T-helper 1 cell treated with Interleukin-12 subunit alpha and Interleukin-12 subunit beta and Interleukin-4 antibody, amounts not matched to agents 30 μg/mL and 1 μg/mL, for 36 hours (primary cell): ENCODE results near the gene S100A9.

Experiments used
- H3K27ac Mint-ChIP-seq: one replicate; pipeline ENCODE4 v1.8.0; 2021; ENCODE audit warnings: mild to moderate bottlenecking, mixed read lengths
- H3K27me3 Mint-ChIP-seq: one replicate; pipeline ENCODE4 v1.8.0; 2021; ENCODE audit warnings: low read depth, mixed read lengths
- H3K36me3 Mint-ChIP-seq: one replicate; pipeline ENCODE4 v1.8.0; 2021; ENCODE audit warnings: low read depth, mixed read lengths
- H3K4me1 Mint-ChIP-seq: one replicate; pipeline ENCODE4 v1.8.0; 2021; ENCODE audit warnings: low read depth, mixed read lengths
- H3K4me3 Mint-ChIP-seq: one replicate; pipeline ENCODE4 v1.8.0; 2021; ENCODE audit warnings: mild to moderate bottlenecking, moderate library complexity, mixed read lengths
- H3K9me3 Mint-ChIP-seq: one replicate; pipeline ENCODE4 v1.8.0; 2021; ENCODE audit warnings: mixed read lengths

S100A9 gene

GRCh38 chr1:153380711-153381110, 23.1 kb downstream of the S100A9 start:
- Mint-ChIP-seq H3K27ac (no peak overlapping the region), H3K4me1 (no peaks in the 10 kb centered on the region), H3K4me3 (no peak overlapping the region), H3K27me3 (peaks cover 48% of the 10 kb centered on the region), H3K36me3 (no peaks in the 10 kb centered on the region), H3K9me3 (peaks cover 16% of the 10 kb centered on the region)

DNA sequence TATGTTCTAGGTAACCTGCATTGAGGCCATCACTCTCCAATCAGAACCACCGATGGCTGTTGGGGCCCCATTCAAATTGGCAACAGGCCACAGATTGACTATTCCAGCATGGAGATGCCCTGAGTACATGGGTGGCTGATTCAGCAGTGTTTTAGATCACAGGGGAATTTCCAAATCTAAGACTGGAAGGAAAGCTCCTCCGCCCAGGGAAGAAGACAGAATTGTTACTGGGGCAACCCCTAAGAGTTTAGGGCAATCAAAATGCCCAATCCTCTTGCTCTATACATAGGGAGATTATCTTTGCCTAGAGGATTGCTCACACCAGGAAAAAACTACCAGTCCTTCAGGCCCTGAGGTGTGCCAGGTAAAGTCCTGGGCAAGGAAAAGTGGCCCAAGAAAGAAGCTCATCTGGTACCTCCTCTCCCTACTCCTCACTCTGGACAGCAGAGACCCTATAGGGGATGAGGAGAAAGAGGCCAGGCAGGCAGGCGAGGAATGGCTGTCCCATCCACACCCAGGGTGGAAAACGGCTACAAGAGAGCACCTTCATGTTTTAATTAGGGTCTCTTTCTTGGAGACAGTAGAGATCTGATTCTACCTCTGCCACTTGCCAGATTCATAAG, 27.4 kb downstream of the S100A9 start:
- Mint-ChIP-seq H3K9me3 (peaks cover 16% of the 10 kb centered on the region), H3K27me3 (peaks cover 30% of the 10 kb centered on the region), H3K4me1 (peaks cover 9% of the 10 kb centered on the region), H3K27ac (no peak overlapping the region), H3K4me3 (no peak overlapping the region), H3K36me3 (no peaks in the 10 kb centered on the region)

- Mint-ChIP-seq H3K4me1 (peaks cover 9% of the 10 kb centered on the region), H3K4me3 (no peak overlapping the region), H3K27me3 (peaks cover 26% of the 10 kb centered on the region), H3K27ac (peak overlapping the region; percentile 2), H3K36me3 (no peaks in the 10 kb centered on the region), H3K9me3 (peaks cover 11% of the 10 kb centered on the region)
These were observed 28.8 kb downstream of the S100A9 start for GRCh38 chr1:153386500-153386901.

DNA sequence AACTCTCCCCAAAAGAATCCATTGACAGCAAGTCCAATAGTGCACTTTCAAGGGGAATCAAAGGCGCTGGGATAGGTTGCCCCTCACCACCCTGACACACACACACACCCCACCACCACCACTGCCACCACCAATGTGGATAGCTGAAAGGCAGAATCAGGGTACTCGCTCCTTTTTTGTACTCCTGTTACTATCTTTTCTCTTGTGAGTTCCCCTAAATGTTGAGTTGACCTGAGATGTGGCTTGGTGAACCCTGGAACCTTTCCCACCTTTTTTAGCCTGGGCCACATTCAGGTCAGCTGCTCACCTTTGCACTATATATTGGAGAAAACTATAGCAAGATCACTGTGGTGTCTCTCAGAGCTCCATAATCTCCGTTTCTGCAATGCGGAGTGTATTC, 29.3 kb downstream of the S100A9 start:
- Mint-ChIP-seq H3K9me3 (peaks cover 6% of the 10 kb centered on the region), H3K36me3 (no peaks in the 10 kb centered on the region), H3K4me1 (peaks cover 9% of the 10 kb centered on the region), H3K27ac (no peak overlapping the region), H3K27me3 (peaks cover 23% of the 10 kb centered on the region), H3K4me3 (no peak overlapping the region)

DNA sequence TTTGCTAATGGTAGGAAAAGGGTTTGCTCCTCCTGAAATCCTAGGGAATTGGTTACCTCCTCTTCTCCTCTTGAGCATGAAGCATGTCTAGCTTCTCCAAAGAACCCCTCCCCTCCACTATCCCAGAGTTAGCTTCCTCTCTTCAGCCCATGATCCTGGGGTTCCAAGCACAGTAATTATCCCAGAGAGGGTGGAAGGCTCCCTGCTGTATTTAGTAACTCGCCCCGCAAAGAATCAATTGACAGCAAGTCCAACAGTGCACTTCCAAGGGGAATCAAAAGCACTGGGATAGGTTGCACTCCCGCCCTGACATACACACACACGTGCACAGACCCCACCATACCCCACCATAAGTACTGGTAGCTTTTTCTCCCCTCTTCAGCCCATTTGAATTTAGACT, 30.1 kb downstream of the S100A9 start:
- Mint-ChIP-seq H3K9me3 (no peaks in the 10 kb centered on the region), H3K27ac (no peak overlapping the region), H3K36me3 (no peaks in the 10 kb centered on the region), H3K4me3 (no peak overlapping the region), H3K4me1 (peaks cover 9% of the 10 kb centered on the region), H3K27me3 (peaks cover 15% of the 10 kb centered on the region)

DNA sequence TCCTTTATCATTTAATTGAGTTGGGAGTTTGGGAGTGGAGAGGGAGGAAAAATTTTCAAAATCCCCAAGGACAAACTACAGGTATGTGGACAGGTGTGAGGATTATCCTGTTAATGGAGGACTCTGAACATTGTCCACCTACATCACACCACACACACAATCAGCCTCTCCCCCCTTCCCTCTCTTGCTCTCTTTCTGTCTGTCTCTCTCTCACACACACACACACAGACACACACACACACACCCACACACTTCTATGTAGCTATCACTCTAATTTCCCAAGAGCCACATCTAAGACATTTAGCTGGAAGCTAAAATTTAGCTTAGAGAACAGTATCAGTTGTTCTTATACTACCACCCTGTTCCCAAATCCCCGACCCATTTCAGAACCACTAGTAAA, 31.7 kb downstream of the S100A9 start:
- no peak overlapping the region for H3K27ac Mint-ChIP-seq
- peaks cover 9% of the 10 kb centered on the region for H3K4me1 Mint-ChIP-seq
- no peak overlapping the region for H3K4me3 Mint-ChIP-seq
- no peaks in the 10 kb centered on the region for H3K36me3 Mint-ChIP-seq
- H3K27me3 Mint-ChIP-seq, result peaks cover 11% of the 10 kb centered on the region
- H3K9me3 Mint-ChIP-seq, result no peaks in the 10 kb centered on the region

DNA sequence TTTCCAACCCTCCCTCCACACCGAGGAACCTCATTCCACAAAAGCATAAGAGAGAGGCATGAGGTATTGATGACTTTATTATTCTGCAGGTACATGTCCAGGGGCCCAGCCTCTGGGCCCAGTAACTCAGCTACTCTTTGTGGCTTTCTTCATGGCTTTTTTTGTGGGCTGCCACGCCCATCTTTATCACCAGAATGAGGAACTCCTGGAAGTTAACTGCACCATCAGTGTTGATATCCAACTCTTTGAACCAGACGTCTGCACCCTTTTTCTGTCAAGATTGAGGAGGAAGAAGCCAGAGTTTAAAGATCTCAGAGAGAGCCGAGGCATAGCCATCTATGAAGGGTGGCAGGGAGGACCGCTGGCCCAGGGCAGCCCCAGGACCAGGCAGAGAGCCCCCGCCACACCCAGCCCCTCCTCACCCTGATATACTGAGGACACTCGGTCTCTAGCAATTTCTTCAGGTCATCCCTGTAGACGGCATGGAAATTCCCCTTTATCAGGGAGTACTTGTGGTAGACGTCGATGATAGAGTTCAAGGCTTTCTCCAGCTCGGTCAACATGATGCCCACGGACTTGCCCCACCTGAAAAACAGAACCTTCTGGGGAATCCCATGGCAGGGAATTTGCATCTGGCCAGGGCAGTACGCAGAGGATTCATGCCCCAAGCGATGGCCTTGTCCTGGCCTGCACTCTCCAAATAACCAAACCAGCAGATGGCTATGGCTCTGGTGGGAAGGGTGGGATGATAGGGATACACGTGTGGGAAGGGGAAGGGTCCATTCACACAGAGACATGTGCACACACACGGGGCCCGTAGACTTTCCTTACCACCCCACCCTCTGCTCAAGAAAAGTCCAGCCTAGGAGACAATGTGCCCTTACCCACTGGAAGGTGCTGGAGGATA, 32.6 kb downstream of the S100A9 start:
- no peaks in the 10 kb centered on the region for H3K9me3 Mint-ChIP-seq
- H3K4me3 Mint-ChIP-seq, result no peak overlapping the region
- H3K27ac Mint-ChIP-seq, result no peak overlapping the region
- H3K36me3 Mint-ChIP-seq, result no peaks in the 10 kb centered on the region
- H3K4me1 Mint-ChIP-seq, result peaks cover 9% of the 10 kb centered on the region
- peaks cover 13% of the 10 kb centered on the region for H3K27me3 Mint-ChIP-seq

- no peaks in the 10 kb centered on the region for H3K9me3 Mint-ChIP-seq
- H3K27me3 Mint-ChIP-seq, result peaks cover 22% of the 10 kb centered on the region
- H3K36me3 Mint-ChIP-seq, result no peaks in the 10 kb centered on the region
- peaks cover 7% of the 10 kb centered on the region for H3K4me1 Mint-ChIP-seq
- no peak within 1 kb of the TSS for H3K4me3 Mint-ChIP-seq
- H3K27ac Mint-ChIP-seq, result no peak within 1 kb of the TSS
These were observed 33.5 kb downstream of the S100A9 start, which contains the start of gene S100A8 for GRCh38 chr1:153390938-153391710. TSS of gene S100A8 (minus strand) at chr1:153391073. CDS start at chr1:153390535, 538 bp downstream.

DNA sequence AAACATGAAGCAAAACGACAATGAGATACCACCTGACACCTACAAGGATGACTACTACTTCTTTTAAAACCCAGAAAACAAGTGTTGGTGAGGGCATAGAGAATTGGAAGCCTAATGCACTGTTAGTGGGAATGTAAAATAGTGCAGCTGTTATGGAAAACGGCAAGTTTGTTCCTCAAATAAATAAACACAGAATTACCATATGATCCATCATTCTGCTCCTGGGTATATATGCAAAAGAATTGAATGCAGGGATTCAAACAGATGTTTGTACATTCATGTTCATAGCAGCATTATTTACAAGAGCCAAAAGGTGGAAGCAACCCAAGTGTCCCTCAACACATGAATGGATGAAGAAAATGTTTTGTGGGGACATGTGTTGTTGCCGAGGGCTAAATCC, 34.6 kb downstream of the S100A9 start:
- Mint-ChIP-seq H3K4me3 (no peak overlapping the region), H3K4me1 (no peaks in the 10 kb centered on the region), H3K36me3 (no peaks in the 10 kb centered on the region), H3K9me3 (no peaks in the 10 kb centered on the region), H3K27me3 (peaks cover 22% of the 10 kb centered on the region), H3K27ac (no peak overlapping the region)

DNA sequence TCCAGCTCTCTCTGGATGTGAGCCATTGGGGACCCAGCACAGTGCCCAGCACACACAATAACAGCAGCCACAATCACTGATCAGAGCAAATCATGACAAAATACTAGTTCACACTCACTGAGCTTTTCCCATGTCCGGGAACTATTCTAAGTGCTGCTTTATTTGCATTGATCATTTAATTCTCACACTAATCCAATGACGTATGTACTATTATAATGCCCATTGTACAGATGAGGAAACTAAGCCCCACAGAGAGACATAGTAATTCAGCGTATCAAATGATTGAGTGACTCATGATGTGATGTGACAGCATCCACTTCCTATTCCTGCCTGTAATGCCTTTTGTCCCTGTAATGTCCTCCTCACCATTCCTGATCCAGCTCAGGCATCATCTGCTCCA, 35.2 kb downstream of the S100A9 start:
- H3K4me3 Mint-ChIP-seq, result no peak overlapping the region
- H3K27me3 Mint-ChIP-seq, result peaks cover 22% of the 10 kb centered on the region
- no peaks in the 10 kb centered on the region for H3K9me3 Mint-ChIP-seq
- no peaks in the 10 kb centered on the region for H3K36me3 Mint-ChIP-seq
- H3K27ac Mint-ChIP-seq, result no peak overlapping the region
- H3K4me1 Mint-ChIP-seq, result no peaks in the 10 kb centered on the region

- Mint-ChIP-seq H3K4me1 (no peaks in the 10 kb centered on the region), H3K27ac (no peak overlapping the region), H3K36me3 (no peaks in the 10 kb centered on the region), H3K9me3 (no peaks in the 10 kb centered on the region), H3K27me3 (peaks cover 25% of the 10 kb centered on the region), H3K4me3 (no peak overlapping the region)
These were observed 36.3 kb downstream of the S100A9 start for GRCh38 chr1:153393926-153394325.

DNA sequence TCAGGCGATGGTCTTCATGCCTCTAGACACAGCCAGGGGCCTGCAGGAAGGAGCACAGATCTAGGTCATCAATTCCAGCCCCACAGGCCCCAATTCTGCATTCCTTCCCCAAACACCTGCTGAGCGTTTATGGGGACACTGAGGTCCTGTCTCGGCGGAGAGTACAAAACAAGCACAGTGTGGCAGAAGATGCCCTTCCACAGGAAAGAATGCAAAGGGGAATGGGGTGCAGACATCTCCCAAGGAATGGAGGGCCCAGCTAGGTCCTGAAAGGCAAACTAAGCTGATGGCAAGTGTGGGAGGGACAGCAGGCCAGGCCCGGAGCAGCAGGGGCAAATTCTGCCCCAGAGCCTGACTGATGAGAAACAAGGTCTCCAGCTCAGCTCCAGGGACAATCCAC, 36.7 kb downstream of the S100A9 start:
- Mint-ChIP-seq H3K27ac (no peak overlapping the region), H3K9me3 (no peaks in the 10 kb centered on the region), H3K4me3 (no peak overlapping the region), H3K27me3 (peaks cover 26% of the 10 kb centered on the region), H3K4me1 (no peaks in the 10 kb centered on the region), H3K36me3 (no peaks in the 10 kb centered on the region)

DNA sequence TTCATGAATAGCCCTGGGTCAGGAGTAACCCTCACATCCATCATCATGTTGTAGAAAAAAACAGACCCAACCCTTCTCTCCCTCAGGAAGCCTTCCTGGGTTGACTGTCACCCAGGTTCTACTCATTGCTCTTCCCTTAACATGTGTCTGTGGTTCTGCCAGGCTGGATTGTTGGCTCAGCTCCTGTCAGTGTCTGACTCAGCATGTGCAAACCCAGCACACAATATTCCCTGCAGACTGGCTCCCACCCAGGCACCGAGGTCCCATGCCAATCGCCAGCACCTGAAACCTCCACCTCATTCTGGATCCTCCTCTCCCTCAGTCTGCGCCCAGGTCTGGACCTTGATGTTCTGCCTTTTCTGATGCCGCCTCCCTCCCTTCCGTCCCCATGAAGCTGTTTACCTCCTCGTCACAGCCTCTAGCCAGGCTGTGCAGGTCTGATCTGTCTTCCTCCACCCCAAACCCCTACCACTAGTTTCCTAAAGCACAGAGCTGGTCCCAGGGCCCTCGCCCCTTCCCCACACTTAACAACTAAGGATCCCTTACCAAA, 37.6 kb downstream of the S100A9 start:
- H3K4me1 Mint-ChIP-seq, result no peaks in the 10 kb centered on the region
- H3K27me3 Mint-ChIP-seq, result peaks cover 26% of the 10 kb centered on the region
- H3K36me3 Mint-ChIP-seq, result no peaks in the 10 kb centered on the region
- H3K27ac Mint-ChIP-seq, result no peak overlapping the region
- H3K4me3 Mint-ChIP-seq, result no peak overlapping the region
- no peaks in the 10 kb centered on the region for H3K9me3 Mint-ChIP-seq

GRCh38 chr1:153395776-153396175, 38.1 kb downstream of the S100A9 start:
- H3K36me3 Mint-ChIP-seq, result no peaks in the 10 kb centered on the region
- H3K9me3 Mint-ChIP-seq, result no peaks in the 10 kb centered on the region
- peaks cover 26% of the 10 kb centered on the region for H3K27me3 Mint-ChIP-seq
- H3K4me3 Mint-ChIP-seq, result no peak overlapping the region
- H3K27ac Mint-ChIP-seq, result no peak overlapping the region
- no peaks in the 10 kb centered on the region for H3K4me1 Mint-ChIP-seq
